ENCODE data around the gene KIF2C. TPM values are rescaled to one million over a fixed set of nuclear protein-coding genes. Genes with fewer than 3 reads are reported as not detected.

The KIF2C gene
- total RNA-seq (0.51 and 9.2 TPM in 2 replicates), polyA plus RNA-seq (9.9 and 41.9 TPM in 2 replicates), polyA minus RNA-seq (ENCODE audit: low replicate concordance) (3.8 and 24.6 TPM in 2 replicates)
- 7.2 and 28.0 TPM in 2 replicates for polyA plus RNA-seq (2012)

DNA sequence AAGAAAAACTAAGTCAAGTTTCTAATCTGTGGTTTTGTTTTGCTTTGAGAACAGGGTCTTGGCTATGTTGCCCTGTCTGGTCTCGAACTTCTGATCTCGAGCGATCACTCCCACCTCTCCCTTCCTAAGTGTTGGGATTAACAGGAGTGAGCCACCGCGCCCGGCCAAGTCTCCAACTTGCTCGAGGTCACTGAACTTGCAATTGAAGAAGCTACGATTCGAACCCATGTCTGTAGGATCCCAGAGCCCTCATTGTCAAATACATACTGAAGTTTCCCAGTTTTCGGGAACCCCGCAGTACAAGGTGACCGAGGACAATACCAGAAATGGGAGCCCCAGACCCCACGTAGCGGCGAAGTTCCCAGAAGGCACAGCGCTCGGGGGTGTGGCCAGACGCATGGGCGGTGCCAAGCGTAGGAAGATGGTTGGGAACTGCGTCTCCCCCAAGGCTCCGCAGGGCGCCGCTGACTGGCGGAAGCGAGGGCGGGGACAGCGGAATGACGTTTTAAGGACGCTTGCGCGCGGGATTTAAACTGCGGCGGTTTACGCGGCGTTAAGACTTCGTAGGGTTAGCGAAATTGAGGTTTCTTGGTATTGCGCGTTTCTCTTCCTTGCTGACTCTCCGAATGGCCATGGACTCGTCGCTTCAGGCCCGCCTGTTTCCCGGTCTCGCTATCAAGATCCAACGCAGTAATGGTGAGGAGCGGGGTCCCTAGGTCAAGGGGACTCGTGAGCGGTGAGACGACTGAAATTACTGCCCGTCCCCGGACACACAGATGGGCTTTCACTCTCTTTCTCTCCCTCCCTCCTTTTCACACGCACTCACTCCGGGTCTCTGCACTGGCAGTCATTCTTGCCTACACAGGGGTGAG, at the start of gene KIF2C:
Gene KIF2C (plus strand): TSS at position 531 of the 872 bp plus-strand sequence. CDS start 96 bp downstream, at position 627.
- H2AFZ ChIP-seq (ENCODE audit: low read length): peak within 1 kb of the TSS; percentile 88
- H3K9ac ChIP-seq (ENCODE audit: insufficient read depth, low read length): peak within 1 kb of the TSS; percentile 61
- H3K9me3 ChIP-seq (ENCODE audit: control insufficient read depth, insufficient read depth, low read depth, low read length): no peaks in the 10 kb centered on the region

DNA sequence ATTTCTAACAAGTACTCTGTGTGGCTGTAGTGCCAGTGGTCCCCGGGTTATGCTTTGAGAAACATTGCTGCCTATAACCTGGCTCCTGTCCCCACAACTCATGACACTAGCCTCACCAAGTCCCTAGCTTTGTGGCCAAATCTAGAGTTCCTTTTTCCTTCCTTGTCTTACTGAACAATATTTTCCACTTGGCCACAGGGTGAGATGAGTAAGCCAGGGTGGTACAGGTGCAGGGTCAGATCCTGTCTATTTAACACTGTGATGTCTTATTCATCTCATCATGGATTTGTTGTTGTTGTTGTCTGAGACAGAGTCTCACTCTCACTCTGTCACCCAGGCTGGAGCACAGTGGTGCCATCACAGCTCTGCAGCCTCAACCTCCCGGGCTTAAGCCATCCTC, 46.5 kb upstream of the KIF2C start:
- Histone ChIP-seq H3K4me1 (ENCODE audit: control insufficient read depth, extremely low read depth, insufficient read depth, low read length) (no peaks in the 10 kb centered on the region), H3K9me3 (ENCODE audit: control insufficient read depth, insufficient read depth, low read depth, low read length) (no peaks in the 10 kb centered on the region), H3K79me2 (ENCODE audit: control insufficient read depth, insufficient read depth, low read length) (no peaks in the 10 kb centered on the region), H3K9ac (ENCODE audit: insufficient read depth, low read length) (no peak overlapping the region), H3K36me3 (ENCODE audit: control insufficient read depth, insufficient read depth, low read length) (no peaks in the 10 kb centered on the region), H3K27ac (ENCODE audit: insufficient read depth, low read length) (no peak overlapping the region), H3K27me3 (ENCODE audit: control insufficient read depth, insufficient read depth, low read length) (no peaks in the 10 kb centered on the region), H2AFZ (ENCODE audit: low read length) (no peak overlapping the region), H3K4me3 (replicated peaks in 1 of 4; ENCODE audit: control extremely low read depth in 1 of 4, insufficient read depth in 1 of 4, low read depth in 3 of 4, low read length in 4 of 4) (no peak overlapping the region), H4K20me1 (ENCODE audit: control insufficient read depth, extremely low read depth, insufficient read depth, low read length) (no peaks in the 10 kb centered on the region), H3K4me2 (ENCODE audit: extremely low read depth, insufficient read depth, low read length) (no peak overlapping the region)
- DNase-seq (ENCODE audit: low read depth in 2 of 2): no peak
- TF ChIP-seq, protein P1, sequence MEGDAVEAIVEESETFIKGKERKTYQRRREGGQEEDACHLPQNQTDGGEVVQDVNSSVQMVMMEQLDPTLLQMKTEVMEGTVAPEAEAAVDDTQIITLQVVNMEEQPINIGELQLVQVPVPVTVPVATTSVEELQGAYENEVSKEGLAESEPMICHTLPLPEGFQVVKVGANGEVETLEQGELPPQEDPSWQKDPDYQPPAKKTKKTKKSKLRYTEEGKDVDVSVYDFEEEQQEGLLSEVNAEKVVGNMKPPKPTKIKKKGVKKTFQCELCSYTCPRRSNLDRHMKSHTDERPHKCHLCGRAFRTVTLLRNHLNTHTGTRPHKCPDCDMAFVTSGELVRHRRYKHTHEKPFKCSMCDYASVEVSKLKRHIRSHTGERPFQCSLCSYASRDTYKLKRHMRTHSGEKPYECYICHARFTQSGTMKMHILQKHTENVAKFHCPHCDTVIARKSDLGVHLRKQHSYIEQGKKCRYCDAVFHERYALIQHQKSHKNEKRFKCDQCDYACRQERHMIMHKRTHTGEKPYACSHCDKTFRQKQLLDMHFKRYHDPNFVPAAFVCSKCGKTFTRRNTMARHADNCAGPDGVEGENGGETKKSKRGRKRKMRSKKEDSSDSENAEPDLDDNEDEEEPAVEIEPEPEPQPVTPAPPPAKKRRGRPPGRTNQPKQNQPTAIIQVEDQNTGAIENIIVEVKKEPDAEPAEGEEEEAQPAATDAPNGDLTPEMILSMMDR (conservative IDR thresholded peaks at IDR 0.05 in 1 of 2, IDR thresholded peaks at IDR 0.05 in 1 of 2; ENCODE audit: low read depth in 1 of 2, low read length in 2 of 2): no peak

More for the DNA sequence above, at the start of gene KIF2C:
- TF ChIP-seq, protein P1 (conservative IDR thresholded peaks at IDR 0.05 in 1 of 2, IDR thresholded peaks at IDR 0.05 in 1 of 2; ENCODE audit: low read depth in 1 of 2, low read length in 2 of 2): no peak
- TF ChIP-seq EZH2 (IDR thresholded peaks at IDR 0.05; ENCODE audit: low read length, missing control alignments): no peak
- no peaks in the 10 kb centered on the region for H3K36me3 ChIP-seq (ENCODE audit: control insufficient read depth, insufficient read depth, low read length)
- peak; percentile 96 to 98 for DNase-seq (ENCODE audit: low read depth in 2 of 2)
- H3K27ac ChIP-seq (ENCODE audit: insufficient read depth, low read length): peak within 1 kb of the TSS; percentile 81
- peaks cover 40% of the 10 kb centered on the region for H3K79me2 ChIP-seq (ENCODE audit: control insufficient read depth, insufficient read depth, low read length)
- peak within 1 kb of the TSS; percentile 72 to 88 (median 86) for H3K4me3 ChIP-seq (replicated peaks in 1 of 4; ENCODE audit: control extremely low read depth in 1 of 4, insufficient read depth in 1 of 4, low read depth in 3 of 4, low read length in 4 of 4)
- H4K20me1 ChIP-seq (ENCODE audit: control insufficient read depth, extremely low read depth, insufficient read depth, low read length): no peaks in the 10 kb centered on the region
- peaks cover 12% of the 10 kb centered on the region for H3K4me1 ChIP-seq (ENCODE audit: control insufficient read depth, extremely low read depth, insufficient read depth, low read length)
- H3K27me3 ChIP-seq (ENCODE audit: control insufficient read depth, insufficient read depth, low read length): no peaks in the 10 kb centered on the region
- peak within 1 kb of the TSS; percentile 97 for H3K4me2 ChIP-seq (ENCODE audit: extremely low read depth, insufficient read depth, low read length)

- Histone ChIP-seq H3K4me1 (ENCODE audit: control insufficient read depth, extremely low read depth, insufficient read depth, low read length) (no peaks in the 10 kb centered on the region), H3K4me2 (ENCODE audit: extremely low read depth, insufficient read depth, low read length) (no peak overlapping the region), H3K9ac (ENCODE audit: insufficient read depth, low read length) (no peak overlapping the region), H2AFZ (ENCODE audit: low read length) (no peak overlapping the region), H3K79me2 (ENCODE audit: control insufficient read depth, insufficient read depth, low read length) (no peaks in the 10 kb centered on the region), H3K36me3 (ENCODE audit: control insufficient read depth, insufficient read depth, low read length) (no peaks in the 10 kb centered on the region), H3K27ac (ENCODE audit: insufficient read depth, low read length) (no peak overlapping the region), H3K27me3 (ENCODE audit: control insufficient read depth, insufficient read depth, low read length) (no peaks in the 10 kb centered on the region), H3K4me3 (replicated peaks in 1 of 4; ENCODE audit: control extremely low read depth in 1 of 4, insufficient read depth in 1 of 4, low read depth in 3 of 4, low read length in 4 of 4) (no peak overlapping the region), H4K20me1 (ENCODE audit: control insufficient read depth, extremely low read depth, insufficient read depth, low read length) (no peaks in the 10 kb centered on the region), H3K9me3 (ENCODE audit: control insufficient read depth, insufficient read depth, low read depth, low read length) (no peaks in the 10 kb centered on the region)
- TF ChIP-seq EZH2 (IDR thresholded peaks at IDR 0.05; ENCODE audit: low read length, missing control alignments): no peak
- TF ChIP-seq, protein P1 (conservative IDR thresholded peaks at IDR 0.05 in 1 of 2, IDR thresholded peaks at IDR 0.05 in 1 of 2; ENCODE audit: low read depth in 1 of 2, low read length in 2 of 2): no peak
- peak in 1 of 2 donors; percentile 18 for DNase-seq (ENCODE audit: low read depth in 2 of 2)
Measured at GRCh38 chr1:44693900-44694299, 45.7 kb upstream of the KIF2C start.
